Measurements from ENCODE around the gene CPSF7.
"Not testable (repeated sequence)": the region's sequence is repeated elsewhere in the genome, so short reads cannot be mapped to it uniquely, and the experiment has no call there.

The CPSF7 gene

DNA sequence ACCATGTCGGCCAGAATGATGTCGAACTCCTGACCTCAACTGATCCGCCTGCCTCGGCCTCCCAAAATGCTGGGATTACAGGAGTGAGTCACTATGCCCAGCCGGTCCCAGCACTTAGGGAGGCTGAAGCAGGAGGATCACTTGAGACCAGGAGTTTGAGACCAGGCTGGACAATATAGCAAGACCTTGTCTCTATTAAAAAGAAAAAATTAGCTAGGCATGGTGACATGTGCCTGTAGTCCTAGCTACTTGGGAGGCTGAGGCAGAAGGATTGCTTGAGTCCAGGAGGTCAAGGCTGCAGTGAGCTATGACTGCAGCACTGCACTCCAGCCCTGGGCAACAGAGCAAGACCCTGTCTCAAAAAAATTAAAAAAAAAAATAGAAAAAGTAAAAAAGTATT, 45.9 kb downstream of the CPSF7 start:
- DNase-seq (ENCODE audit: low read depth) = not testable (repeated sequence)

- DNase-seq (ENCODE audit: low read depth) = no peak
Observed at GRCh38 chr11:61380884-61381283, 48.9 kb downstream of the CPSF7 start.

DNA sequence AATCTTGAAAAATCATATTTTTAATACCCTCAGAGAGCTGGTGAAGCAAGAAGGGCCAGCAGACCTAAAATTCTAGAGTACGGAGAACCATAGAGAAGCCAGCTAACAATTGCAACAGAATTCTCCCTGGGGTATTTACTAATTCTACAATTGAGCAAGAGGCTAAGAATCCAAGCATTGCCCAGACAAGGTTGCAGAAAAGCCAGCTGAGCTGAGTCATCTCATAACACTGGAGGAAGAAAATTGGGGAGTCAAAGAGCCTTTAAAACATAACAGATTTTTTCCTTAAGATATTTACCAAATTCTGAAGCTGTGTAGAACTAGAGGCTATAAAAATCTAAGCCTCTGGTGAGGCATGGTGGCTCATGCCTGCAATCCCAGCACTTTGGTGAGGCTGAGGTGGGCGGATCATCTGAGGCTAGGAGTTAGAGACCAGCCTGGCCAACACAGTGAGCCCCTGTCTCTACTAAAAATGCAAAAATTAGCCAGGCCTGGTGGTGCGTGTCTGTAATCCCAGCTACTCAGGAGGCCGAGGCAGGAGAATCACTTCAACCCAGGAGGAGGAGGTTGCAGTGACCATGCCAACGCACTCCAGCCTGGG, 51.0 kb downstream of the CPSF7 start:
- DNase-seq (ENCODE audit: low read depth) = peak; percentile 42

GRCh38 chr11:61377461-61378160, 52.2 kb downstream of the CPSF7 start:
- no peak for DNase-seq (ENCODE audit: low read depth)

DNA sequence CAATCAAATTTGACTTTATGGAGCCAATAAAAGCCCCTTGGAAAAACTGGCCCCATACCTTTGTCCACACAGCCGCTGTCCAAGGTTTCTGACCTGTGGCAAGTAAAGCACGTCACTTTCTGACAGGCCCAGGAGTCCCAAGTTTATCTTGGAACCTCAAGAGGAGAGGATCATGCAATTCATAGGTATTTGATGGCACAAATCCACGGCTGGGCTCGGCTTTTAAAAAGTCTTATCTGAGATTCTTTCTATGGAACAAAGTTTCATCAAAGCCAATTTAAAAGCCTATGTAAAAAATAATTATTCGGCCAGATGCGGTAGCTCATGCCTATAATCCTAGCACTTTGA, 54.0 kb downstream of the CPSF7 start:
- no peak for DNase-seq (ENCODE audit: low read depth)

GRCh38 chr11:61372659-61373420, 56.9 kb downstream of the CPSF7 start:
- no peak for DNase-seq (ENCODE audit: low read depth)

GRCh38 chr11:61370349-61371005, 59.3 kb downstream of the CPSF7 start:
- no peak for DNase-seq (ENCODE audit: low read depth)

DNA sequence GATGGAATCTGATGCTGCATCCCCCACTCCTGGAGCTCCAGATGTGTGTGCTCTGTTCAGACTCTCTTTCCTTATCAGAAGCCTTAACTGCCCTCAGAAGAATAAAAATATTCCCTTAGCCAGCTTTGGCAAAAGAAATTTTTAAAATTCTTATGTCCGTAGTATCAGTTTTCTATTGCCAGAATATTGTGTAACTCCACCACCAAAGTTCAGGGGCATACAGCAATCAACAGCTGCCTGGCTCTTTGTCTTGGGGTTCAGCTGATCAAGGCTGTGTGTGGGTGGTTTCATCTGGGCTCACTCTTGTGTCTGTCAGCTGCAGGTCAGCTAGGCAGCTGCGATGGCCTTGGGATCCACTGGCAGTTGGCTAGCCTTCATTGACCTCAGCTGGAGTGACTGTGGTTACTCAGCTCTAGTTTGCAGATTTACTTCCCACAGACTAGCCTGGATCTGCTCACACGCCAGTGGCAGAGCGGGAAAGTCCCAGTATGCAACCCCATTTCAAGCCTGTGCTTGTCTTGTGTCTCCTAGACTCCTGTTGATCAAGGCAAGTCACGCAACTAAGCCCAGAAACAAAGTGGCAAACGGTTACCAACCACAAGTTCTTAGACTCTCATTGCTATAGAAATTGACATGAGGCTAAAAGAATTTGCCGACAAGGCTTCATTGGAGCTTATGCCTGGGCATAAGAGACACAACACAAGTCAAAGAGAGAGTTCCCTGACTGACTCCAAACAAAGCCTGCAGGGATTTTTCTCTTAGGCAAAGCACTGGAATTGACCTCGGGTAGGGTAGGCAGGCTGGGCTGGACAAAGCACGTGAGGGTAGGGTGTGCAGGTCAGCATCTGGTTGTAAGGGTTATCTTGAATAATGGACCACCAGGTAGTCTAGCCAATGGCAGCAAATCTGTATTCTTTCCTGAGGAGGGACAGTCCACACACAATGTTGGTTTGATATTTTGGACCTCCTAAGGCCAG, 60.1 kb downstream of the CPSF7 start:
- DNase-seq (ENCODE audit: low read depth) = no peak

DNA sequence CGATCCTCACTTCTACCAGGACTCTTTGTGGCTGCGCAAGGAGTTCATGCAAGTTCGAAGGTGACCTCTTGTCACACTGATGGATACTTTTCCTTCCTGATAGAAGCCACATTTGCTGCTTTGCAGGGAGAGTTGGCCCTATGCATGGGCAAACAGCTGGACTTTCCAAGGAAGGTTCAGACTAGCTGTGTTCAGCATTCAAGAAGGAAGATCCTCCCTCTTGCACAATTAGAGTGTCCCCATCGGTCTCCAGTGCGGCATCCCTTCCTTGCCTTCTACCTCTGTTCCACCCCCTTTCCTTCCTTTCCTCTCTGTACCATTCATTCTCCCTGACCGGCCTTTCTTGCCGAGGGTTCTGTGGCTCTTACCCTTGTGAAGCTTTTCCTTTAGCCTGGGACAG, 61.1 kb downstream of the CPSF7 start:
- no peak for DNase-seq (ENCODE audit: low read depth)

DNA sequence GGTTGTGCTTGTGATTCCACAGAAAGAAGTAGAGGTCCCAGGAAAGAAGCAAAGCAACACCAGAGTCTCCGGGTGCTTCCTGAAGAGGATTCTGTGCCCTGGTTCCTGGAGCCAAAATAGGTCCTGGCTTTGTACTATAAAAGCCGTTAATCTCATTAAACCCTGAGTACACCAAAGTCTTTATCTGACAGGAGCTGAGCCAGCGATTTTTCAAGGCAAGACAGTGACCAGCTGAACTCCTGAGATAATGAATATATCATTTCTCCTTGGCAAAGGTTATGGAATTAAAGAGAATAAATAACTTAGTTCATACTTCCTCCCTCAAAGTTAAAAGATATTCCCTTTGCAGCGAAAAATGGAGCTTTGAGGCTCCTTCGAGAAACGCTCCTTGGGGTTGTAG, 62.4 kb downstream of the CPSF7 start:
- DNase-seq (ENCODE audit: low read depth) = no peak

- DNase-seq (ENCODE audit: low read depth) = no peak
Observed at GRCh38 chr11:61364012-61364675, 65.6 kb downstream of the CPSF7 start.

- DNase-seq (ENCODE audit: low read depth) = no peak
Observed at GRCh38 chr11:61362542-61362875, 67.3 kb downstream of the CPSF7 start.

DNA sequence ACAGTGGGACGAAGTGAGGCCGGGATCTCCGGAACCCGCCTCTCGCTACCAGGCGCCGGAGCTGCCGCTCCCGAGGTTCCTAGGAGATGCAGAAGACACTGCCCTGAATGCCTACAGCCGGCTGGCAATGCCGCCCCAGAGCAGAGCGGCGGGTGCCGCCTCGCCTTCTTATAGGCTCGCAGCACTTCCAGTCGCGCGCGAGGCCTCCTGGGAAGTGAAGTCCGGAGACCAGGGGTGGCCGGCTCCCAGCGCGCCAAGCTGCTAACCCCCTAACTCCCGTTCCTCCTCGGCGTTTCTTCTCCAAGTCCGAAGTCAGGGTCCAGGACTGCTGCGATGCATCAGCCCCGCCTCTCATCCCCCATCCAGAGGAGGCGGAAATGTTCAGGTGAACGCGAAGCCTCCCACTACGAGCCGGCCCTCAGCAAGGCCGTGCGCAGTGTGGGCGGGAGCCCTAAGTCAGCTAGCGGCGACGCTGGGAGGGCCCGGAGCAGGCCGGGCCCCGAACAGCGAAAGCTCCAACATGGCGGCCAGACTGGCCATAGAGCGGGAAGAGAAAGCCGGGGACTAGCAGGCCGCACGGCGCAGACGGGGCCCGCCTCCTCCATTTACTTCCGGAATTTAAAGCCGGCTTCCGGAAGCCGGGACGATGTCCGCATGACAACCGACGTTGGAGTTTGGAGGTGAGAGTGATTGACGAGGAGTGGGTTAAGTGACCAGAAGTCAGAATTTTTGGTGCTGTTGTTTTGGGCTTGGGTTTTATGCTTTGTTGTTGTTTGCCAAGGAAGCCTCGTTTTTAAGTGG, 67.8 kb downstream of the CPSF7 start, which contains the start of the genes CYB561A3 and TMEM138:
TSS of gene CYB561A3 (minus strand) at position 142 of the 801 bp plus-strand sequence. CDS start 5,169 bp downstream, outside the sequence.
TSS of gene TMEM138 (plus strand) at position 634 of the 801 bp plus-strand sequence. CDS start 2,017 bp downstream, outside the sequence.
- DNase-seq (ENCODE audit: low read depth) = peak; percentile 88

DNA sequence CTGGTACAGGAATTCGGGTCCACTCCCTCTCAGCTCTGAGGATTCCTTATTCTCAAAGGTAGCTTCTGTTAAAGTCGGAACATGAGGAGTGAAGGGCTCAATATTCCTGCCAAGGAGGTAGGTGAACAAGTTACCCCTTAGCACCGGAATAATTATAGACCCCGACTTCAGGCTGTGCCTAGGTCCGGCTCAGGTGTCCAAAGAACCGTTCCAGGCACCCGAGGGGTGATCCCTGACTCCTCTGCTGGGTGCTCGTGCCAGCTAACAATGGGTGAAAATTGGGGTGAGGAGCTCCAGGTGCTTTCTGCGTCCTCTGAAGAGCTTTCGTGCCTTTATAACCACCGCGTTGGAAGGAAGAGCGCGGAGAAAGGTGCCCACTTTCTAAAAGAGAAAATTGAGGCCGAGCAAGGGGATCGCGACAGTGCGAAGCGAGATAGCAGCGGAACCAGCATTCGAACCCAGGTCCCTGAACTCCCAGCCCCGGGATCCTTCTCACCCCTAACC, 68.5 kb downstream of the CPSF7 start:
- DNase-seq (ENCODE audit: low read depth) = no peak

DNA sequence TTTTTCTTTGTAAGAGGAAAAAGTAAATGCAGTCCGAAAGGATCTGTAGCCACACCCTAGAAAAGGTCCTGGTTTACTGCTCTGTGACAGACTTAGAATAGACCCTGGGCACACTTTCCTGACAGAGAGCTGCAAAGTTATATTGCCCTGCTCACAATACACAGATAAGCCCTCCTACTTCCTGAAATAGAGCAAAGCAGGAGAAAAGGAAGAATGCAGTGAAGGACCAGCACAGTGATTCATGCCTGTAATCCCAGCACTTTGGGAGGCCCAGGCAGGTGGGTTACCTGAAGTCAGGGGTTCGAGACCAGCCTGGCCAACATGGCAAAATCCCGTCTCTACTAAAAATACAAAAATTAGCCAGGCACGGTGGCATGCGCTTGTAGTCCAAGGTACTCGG, 70.3 kb downstream of the CPSF7 start:
- DNase-seq (ENCODE audit: low read depth) = no peak

- no peak for DNase-seq (ENCODE audit: low read depth)
Observed at GRCh38 chr11:61358566-61358965, 71.2 kb downstream of the CPSF7 start.

- no peak for DNase-seq (ENCODE audit: low read depth)
Observed at GRCh38 chr11:61357894-61358239, 71.9 kb downstream of the CPSF7 start.

GRCh38 chr11:61357233-61357893, 72.4 kb downstream of the CPSF7 start:
- DNase-seq (ENCODE audit: low read depth) = no peak

GRCh38 chr11:61356706-61357105, 73.1 kb downstream of the CPSF7 start:
- no peak for DNase-seq (ENCODE audit: low read depth)

Measured in HS-27A (cell line).